GM18867 (cell line): ENCODE data around the gene ARHGAP15.
A peak's percentile ranks its signal among the peaks of the same experiment; 100 is the strongest.

Experiments used
- ATAC-seq: cut with Tn5 transposase; IDR thresholded peaks from one replicate; pipeline ENCODE4 v1.9.1; 2021; ENCODE audit warnings: mild to moderate bottlenecking, moderate library complexity; ENCODE audit not compliant: unreplicated experiment

Gene ARHGAP15

DNA sequence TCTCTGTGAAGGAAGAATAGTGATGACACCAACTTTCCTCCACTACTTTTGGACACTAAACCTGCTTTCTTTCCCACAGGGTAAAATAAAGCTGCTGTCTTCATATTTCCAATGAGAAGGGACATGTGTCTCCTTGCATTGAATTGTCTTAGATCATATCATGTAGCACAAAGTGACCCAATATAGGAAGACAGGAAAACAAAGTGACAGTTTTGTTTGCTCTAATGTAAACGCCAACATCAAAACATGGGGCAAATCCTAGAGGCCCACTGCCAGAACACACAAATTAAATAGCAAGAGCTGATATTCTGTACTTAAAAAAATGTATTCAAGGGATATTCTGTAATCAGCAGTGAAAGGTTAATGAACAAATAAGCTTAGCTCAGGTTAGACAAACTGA, 36.1 kb downstream of the ARHGAP15 start:
- ATAC-seq, result no peak

DNA sequence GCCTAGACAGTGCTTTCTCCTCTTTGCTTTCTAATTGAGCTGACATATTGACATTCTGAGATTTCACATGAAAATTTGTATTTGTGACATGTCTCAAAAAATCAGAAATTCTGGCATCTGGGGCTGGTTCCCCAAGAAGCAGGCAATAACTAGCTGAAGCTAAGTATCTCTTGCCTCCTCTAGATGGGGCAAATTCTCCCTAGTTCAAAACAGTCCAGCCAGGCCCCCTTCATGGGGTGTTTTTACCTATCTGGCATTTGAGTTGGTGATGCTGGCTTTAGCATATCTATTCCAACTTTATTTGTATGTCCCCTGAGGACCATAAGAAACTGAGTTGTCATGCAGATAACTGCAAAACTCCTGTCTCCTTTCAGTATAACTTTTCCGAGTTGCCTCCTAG, 39.9 kb downstream of the ARHGAP15 start:
- ATAC-seq, result no peak

DNA sequence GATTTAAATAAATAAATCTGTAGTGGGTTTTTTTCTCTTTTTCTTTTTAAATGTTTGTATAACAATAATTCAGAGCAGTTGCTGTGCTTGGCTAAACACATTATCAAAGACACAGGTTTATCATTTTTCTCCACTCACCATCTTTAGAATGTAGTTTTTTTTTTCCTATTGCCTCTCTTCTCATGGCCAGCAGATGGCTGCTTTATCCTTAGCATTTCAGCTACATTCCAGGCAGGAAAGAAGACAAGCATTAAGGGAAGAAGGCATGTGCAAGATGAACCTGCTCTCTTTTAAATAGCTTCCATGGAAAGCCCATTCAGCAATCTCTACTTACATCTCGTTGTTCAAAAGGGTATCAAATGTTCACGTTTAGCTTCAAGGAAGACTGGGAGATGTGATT, 42.6 kb downstream of the ARHGAP15 start:
- no peak for ATAC-seq

DNA sequence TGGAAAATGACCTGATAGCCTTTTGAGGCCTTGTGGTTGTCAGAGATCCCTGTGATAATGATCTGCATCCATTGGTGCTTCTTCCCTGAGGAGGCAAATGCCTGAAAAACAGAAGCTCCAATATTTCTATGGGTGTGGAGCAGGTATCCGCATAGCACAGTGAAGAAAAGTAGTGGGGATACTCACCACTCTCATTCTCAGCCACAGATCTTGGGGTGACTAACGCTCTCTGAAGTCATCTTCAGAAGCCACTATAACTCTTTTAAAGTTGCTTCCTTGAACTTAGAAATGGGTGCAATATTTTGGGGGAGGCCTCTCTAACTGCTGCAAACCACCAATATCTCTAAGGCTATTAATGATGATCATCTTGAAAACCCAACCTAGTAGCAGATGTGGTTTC, 46.2 kb downstream of the ARHGAP15 start:
- peak; percentile 32 for ATAC-seq

GRCh38 chr2:143176606-143177005, 47.4 kb downstream of the ARHGAP15 start:
- peak; percentile 25 for ATAC-seq

- peak; percentile 96 for ATAC-seq
Observed at GRCh38 chr2:143177096-143177786, 48.0 kb downstream of the ARHGAP15 start.

DNA sequence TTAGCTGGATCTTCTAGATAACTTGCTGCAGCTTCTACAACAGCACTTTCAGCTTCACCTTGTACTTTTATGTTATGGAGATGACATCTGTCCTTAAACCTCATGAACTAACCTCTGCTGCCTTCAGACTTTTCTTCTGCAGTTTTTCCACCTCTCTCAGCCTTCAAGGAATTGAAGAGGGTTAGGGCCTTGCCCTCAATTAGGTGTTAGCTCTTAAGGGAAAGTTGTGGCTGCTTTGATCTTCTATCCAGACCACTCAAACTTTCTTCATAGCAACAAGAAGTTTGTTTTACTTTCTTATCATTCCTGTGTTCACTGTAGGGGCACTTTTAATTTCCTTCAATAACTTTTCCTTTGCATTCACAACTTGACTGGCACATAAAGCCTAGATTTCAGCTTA, 52.3 kb downstream of the ARHGAP15 start:
- ATAC-seq, result no peak

GRCh38 chr2:143182649-143183048, 53.4 kb downstream of the ARHGAP15 start:
- no peak for ATAC-seq

DNA sequence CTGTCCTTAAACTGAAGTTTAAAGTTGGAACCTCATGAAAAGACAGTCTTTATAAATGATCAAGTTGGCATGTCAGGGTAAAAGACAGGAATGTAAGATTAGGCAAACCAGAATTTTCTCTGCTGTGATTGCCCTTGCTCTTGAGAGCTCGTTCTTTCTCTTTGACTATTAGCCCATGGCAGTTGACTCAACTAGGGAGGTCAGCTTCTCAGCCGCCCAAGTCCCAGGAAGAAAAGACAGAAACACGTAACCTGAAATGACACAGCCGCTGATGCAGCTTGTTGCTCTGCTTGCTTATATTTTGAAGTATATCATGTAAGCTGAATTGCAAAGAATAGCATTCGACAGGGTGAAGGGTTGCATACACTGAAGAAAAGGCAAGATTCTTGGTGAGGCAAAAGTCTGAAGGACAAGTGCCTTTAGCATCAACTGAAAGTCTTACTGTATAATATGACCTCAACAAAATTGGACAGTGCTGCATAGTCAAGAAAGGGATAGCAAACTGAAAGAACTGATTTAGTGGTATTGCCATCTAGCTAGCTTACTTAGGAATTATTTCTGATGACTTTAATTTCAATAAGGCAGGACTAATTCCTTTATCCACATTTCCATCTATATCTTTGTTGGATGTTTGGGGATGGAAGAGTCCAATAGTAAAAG, 54.7 kb downstream of the ARHGAP15 start:
- ATAC-seq, result peak; percentile 74

- no peak for ATAC-seq
Observed at GRCh38 chr2:143186876-143187275, 57.7 kb downstream of the ARHGAP15 start.

DNA sequence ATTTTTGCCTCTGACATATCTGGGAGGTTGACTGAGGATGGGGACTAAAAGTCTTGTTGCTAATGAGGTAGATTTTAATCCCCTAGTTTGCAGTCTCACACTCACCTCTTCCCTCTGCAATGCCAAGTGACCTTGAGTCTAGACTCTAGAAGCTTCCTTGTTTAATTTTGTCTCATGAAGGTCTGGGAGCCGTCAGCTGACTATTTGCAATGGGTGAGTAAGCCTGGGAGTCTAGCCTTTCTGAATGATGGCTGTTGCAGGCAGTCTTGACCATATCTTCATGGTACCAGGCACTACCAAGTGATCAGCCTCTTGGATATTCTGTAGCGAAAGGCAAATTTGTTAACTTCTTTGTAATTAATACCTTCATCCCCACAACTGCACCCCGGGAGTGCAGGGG, 61.2 kb downstream of the ARHGAP15 start:
- no peak for ATAC-seq

GRCh38 chr2:143192106-143192505, 62.9 kb downstream of the ARHGAP15 start:
- no peak for ATAC-seq

- ATAC-seq, result no peak
Observed at GRCh38 chr2:143192716-143193115, 63.5 kb downstream of the ARHGAP15 start.

- ATAC-seq, result no peak
Observed at GRCh38 chr2:143193121-143193520, 63.9 kb downstream of the ARHGAP15 start.

GRCh38 chr2:143195511-143195910, 66.3 kb downstream of the ARHGAP15 start:
- no peak for ATAC-seq

- no peak for ATAC-seq
Observed at GRCh38 chr2:143204062-143204461, 74.8 kb downstream of the ARHGAP15 start.

- peak; percentile 80 for ATAC-seq
Observed at GRCh38 chr2:143205106-143205764, 76.0 kb downstream of the ARHGAP15 start.

DNA sequence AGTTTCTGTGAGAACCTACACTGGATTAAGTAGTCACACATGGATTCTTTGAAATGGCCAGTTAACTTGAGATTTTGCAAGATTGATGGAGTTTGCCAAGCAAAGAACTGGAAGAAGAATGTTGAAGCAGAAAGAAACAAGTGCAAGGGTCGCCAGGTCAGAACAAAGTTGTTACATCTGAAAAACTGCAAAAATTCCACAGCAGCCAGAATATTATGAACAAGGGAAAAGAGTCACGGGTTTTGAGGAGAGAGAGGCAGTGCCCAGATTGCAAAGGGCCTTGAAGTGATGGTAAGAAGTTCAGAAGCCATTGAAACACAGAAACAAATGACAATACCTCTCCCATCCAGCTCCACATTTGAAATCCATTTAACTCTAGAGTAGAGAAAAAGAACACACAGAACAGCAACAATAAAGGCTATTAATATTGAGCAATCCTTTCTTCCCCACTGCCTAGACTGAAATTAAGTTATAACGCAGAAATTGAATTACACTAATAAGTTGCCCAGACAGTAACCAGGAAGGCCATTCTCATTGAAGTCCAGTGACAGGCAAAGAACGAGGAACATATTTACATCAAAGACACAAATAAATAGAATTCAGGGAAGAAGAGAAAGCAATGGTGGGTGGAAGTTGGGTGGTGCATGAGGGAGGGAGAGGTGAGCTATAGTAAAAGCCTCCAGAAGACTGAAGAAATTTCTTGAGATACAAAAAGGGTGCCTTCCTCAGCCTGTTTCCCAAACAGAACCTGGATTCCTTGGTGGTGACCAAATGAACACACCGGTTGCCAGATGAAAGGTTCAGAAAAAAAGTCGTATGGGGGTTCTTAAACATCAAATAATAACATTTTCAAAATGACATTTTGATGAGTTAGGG, 80.6 kb downstream of the ARHGAP15 start:
- ATAC-seq, result no peak

- ATAC-seq, result no peak
Observed at GRCh38 chr2:143210446-143210819, 81.2 kb downstream of the ARHGAP15 start.

GRCh38 chr2:143217512-143218115, 88.4 kb downstream of the ARHGAP15 start:
- no peak for ATAC-seq

DNA sequence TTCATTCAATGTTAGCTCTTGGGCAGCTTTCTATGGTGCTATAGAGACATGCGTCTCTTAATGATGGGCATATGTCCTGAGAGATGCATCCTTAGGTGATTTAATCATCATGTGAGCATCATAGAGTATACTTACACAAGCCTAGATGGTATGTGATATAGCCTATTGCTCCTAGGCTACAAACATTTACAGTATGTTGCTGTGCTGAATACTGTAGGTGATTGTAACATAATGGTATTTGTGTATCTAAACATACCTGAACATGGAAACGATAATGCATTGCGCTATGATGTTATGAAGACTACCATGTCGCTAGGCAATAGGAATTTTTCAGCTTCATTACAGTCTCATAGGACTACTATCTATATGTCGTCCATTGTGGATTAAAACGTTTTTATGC, 89.4 kb downstream of the ARHGAP15 start:
- ATAC-seq, result no peak
